HG02623 (cell line): ENCODE results near the gene MAGEA9B.
"Not testable (repeated sequence)": the region's sequence is repeated elsewhere in the genome, so short reads cannot be mapped to it uniquely, and the experiment has no call there.

Experiments used
- ATAC-seq: cut with Tn5 transposase; IDR thresholded peaks from one replicate; pipeline ENCODE4 v1.9.1; 2021; ENCODE audit warnings: moderate library complexity; ENCODE audit not compliant: unreplicated experiment

Gene MAGEA9B

DNA sequence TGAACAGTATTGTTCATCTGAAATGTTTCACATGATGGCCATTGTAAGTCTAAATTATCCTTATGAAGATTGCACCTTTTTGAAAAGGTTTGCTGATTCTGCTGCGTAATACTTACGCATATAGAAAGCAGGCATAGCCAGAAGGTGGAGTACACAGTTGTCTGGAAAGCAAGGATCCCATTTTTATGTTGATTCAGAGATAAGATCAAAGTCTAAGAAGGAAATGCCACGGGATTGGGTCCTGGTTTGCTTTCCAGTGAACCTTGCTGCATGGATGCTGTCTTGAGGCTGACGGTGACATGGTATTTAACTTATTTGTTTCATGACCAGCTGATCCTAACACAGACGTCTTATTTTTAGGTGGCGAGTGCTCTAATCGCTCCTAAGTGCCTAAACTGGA, 15.5 kb downstream of the MAGEA9B start:
- ATAC-seq, result no peak

DNA sequence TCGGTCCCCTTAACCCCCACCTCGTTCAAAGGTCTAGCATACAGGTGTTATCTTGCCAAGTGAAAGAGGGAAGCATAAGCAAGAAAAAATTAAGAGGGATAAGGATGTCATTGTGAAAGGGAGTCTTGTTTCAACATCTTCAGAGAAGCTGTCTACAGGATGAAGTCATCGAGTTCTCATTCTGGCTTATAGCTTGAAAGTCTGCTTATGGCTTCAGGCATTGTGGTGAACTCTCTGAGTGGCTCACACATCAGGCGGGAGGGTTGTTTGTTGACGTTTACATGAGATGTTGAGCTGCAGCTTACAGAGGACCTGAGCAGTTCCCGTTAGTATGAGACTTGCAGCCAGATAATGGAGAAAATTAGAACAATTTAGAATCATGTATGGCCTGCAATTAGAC, 16.6 kb downstream of the MAGEA9B start:
- no peak for ATAC-seq

GRCh38 chrX:149569770-149570169, 17.5 kb downstream of the MAGEA9B start:
- ATAC-seq, result no peak

DNA sequence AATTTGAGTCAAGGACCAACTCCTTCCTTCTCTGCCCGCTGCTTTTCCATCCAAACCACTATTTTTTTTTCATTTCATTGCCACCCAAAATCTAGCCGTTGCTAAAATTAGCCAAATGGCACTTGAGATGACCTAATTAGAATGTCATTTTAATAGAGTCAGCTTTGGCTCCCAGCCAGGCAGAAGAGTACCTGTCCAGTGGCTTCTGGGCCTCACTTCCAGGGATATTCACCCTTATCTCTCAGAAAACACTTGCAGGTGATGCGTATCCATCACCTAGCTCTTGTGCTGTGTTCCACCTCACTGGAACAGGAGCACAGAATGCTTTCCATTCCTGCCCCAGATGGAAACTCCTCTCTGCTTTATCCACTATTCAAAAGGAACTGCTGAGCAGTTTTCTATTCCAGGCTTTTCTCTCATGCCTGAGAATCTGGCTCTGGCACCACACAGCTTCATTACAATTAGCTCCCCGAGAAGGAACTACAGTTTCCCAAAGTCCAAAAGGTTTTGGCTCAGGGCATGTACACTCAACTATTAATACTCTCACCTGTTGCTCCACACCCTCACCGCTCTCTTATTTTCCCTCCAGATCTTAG, 18.5 kb downstream of the MAGEA9B start:
- ATAC-seq, result no peak

DNA sequence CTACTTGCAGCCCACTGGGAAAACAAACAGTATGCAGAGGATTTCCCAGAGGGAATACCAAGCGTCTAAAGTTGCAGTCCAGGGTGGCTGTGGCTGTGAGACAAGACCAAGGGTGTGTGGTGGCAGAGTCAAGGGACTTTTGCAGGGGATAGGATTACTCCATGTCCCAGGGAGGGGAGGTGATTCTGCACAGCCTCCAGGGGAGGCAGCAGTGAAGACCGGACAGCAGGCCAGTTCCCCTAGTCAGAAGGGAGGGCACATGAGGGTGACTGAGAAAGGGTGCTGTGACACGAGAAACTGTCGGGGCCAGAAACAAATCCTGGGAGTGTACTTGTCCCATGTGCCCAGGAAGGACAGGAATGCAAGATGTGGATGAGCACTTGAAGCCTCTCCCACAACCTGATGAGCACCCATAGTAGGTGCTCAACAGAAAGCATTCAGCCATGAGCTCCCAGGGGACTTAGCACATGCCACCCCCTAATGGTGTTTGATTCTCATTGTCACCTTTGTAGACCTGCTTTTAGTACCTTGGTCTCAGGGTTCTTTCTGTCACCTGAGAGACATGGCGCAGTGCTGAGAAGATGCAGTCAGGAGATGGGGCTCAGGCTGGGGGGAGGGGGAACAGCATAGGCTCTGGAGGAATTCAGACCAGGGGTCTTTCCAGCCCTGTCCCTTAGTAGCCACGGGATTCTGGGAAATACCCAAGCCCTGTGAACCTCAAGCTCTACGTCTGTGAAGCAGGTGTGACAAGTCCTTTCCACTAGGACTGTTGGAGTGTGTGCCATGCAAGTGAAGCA, 19.4 kb downstream of the MAGEA9B start:
- ATAC-seq, result no peak

DNA sequence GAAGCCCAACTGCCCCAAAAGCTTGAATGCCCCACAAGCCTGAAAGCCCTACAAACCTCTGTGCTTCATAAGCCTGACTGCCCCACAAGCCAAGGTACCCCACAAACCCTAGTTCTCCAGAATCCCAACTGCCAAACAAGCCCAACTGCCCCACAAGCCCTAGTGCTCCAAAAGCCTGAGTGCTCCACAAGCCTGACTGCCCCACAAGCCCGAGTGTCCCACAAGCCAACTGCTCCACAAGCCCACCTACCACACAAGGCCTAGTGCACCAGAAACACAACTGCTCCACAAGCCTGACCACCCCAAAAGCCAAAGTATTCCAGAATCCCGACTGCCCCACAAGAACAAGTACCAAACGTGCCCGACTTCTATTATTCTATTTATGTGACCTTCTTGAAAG, 23.9 kb downstream of the MAGEA9B start:
- ATAC-seq, result no peak

DNA sequence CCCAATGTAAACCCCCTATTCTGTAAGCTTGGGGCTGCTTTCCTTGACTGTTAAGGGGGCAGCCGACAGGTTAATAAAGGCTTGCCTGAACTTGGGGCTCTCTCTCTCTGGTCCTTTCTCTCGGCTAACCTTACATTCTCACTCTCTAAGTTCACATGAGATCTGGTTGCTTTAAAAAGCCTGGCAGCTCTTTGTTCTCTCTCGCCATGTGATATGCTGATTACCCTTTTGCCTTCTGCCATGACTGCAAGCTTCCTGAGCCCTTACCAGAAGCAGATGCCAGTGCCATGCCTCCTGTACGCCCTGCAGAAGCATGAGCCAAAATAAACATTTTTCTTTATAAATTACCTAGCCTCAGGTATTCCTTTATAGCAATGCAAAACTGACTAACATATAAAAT, 32.0 kb downstream of the MAGEA9B start:
- not testable (repeated sequence) for ATAC-seq

DNA sequence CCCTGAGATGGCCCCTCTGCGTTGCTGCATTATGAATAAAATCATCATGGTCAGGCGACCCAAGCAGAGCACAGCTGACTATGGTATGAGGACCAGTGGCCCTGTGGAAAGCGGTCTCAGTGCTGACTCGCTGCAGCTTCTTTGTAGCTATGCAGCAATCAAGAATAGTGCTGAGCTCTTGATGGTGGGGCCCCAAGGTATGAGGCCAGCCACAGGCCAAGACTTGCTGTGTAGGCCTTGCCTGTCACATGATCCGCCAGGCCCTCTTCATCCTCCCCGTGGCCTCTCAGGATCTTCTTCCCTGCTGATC, 35.4 kb downstream of the MAGEA9B start:
- ATAC-seq, result not testable (repeated sequence)

GRCh38 chrX:149551245-149551938, 35.9 kb downstream of the MAGEA9B start:
- ATAC-seq, result not testable (repeated sequence)

GRCh38 chrX:149550454-149550853, 36.8 kb downstream of the MAGEA9B start:
- not testable (repeated sequence) for ATAC-seq

DNA sequence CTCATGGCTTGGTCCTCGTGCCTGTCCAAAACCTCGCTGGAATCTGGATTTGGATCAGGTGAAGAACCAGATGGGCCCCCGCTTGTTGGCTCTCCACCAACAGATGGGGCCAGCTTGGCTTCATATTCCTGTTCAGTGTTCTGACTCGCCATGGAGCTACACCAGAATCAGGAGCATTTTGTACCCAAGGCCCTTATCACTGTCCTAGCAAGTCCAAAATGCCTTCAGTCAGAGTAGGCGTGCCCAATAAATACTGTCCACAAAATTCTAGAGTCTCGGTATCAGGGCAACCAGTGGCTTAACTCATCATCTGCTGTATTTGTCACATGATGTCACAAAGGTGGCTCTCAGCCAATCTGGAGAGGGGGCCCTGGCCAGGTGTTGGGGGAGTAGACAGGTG, 37.6 kb downstream of the MAGEA9B start, which contains the start of gene HSFX3:
TSS of gene HSFX3 (minus strand) at position 224 of the 400 bp plus-strand sequence. CDS start at position 152, 72 bp downstream.
- not testable (repeated sequence) for ATAC-seq

DNA sequence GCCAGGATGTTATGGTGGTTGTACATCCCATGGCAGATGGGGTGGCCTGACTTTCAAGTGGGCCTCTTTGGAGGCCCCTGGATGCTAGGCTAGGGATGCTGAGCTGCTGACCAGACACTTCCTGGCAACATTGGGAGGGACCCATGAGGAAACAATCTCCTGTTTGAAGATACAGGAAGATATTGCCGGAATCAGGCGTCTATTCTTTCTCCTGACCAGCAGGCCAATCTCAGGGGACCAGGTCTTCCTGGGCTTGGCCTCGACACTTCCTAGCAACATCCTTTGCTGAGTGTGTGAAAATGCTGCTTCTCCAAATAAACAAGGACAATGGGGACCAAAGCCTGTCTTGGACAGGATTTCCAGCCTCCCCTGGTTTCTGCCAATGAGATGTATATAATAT, 39.5 kb downstream of the MAGEA9B start:
- ATAC-seq, result not testable (repeated sequence)

- not testable (repeated sequence) for ATAC-seq
Measured at GRCh38 chrX:149546962-149547361, 40.3 kb downstream of the MAGEA9B start.

DNA sequence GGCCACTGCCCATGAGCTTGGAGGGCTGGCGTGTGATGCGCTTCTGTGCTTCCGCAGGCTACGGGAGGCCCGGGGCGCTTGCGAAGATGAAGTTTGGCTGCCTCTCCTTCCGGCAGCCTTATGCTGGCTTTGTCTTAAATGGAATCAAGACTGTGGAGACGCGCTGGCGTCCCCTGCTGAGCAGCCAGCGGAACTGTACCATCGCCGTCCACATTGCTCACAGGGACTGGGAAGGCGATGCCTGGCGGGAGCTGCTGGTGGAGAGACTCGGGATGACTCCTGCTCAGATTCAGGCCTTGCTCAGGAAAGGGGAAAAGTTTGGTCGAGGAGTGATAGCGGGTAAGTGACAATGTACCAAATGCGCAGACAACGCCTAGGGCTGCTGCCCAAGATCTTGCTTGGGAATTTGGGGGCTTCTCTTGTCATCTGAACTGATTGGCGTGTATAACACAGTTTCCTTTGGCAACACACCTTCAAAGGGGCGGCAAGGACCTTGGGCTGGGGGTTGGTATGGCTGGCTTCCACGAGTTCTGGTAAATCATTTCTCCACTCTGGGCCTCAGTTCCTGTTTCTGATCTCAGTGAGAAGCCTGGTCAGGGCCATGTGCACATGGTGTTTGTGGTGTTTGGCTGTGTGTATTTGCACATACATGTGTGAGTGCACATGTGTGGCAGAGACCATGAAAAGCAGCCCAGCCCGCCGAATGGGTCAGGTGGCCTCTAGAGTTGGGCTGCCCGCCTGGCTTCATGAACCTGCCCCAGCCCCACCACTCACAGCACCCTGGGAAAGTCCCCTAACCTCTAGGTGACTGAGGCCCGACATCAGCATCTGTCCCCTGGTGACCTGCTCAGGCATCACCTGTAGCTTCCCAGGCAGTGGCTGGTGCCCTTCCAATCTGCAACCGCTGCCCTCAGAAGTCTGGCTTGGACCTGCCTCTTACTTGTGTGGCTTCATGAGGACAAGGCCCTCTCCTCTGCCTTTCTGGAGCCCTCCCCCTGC, 41.4 kb downstream of the MAGEA9B start:
- ATAC-seq, result not testable (repeated sequence)

DNA sequence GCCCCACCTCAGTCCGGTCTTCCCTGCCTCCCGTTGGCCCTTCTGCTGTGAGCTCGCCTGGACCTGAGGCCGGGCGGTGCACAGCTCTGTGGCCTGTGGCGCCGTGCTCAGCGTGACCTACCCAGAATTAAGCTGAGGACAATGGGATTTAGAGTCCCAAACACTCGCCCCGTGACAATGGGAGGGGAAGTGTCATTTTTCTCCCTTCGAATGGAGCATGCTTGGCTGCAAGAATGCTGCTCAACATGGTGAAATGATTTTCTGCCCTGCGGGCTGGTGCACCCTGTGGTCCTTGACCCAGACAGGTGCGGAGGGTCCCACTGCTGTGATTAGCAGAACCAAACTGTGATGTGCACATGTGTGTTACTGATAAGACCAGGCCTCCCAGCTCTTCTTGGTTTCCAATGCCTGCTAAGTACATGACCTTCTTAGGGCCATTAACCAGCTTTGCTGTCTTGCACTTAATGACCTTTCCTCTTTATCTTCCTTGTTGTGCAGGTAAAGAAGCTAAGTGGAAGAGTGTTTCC, 45.7 kb downstream of the MAGEA9B start:
- no peak for ATAC-seq

DNA sequence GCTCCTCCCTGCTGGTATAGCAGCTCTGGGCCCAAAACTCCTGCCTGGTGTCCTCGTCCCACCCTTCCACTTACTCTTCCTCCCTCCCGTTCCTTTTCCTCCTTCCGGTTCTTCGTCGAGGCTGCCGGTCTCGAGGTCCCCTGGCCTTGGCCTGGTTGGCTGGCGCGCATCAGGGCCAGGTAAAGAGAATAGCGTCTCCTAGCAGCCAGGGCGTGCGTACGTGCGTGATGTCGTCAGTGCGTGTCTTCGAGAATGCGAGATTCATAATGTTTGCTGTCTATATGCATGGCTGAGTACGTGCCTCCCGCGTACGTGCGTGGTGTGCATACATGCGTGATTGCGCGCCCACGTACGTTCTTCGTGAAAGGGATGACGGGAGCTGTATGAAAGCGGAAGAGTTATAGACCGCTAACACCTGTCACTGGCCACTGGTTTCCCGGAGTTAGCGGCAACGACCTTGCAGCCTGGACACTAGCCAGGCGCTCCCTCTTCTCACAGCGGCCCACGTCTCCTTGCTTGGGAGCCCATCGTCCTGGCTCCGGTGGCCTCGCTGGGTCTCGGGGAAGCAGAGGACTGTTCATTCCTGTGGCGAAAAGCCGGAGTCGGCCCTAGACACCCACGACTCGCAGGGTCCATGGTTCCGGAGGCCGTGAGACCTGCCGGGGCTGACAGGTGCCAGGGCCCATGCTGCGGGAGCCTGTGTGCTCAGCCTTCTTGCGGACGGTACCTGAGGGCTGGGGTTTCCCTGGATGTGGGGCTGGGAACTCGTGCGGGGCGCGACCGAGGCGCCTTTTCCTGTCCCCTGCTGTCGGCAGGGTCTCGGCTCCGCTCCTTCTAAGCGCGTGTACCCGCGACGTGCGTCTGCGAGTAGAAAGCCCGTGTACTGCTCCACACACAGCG, 46.4 kb downstream of the MAGEA9B start, which contains the start of gene EOLA1:
TSS of gene EOLA1 (plus strand) at position 392 of the 900 bp plus-strand sequence. CDS start 4,619 bp downstream, outside the sequence.
- ATAC-seq, result peak; percentile 77

DNA sequence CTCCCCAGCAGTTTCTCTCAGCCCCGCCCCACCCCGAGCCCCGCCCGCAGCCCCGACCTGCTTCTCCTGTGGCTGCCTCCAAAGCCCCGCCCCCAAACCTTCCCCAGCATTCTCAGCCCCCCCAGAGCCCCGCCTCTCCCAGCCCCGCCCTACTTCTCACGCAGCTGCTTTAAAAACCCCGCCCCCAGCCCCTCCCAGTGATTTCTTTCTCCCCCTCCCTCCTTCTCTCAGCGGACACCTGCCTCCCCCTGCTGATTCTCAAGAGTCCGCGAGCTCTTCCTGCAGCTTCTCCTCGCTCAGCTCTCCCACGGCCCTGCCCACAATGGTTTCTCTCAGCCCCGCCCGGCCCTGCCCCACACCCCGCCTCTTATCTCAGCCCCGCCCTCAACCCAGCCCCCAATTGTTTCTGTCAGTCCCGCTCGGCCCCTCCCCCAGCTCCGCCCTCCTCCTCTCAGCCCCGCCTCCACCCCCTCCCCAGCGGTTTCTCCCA, 47.1 kb downstream of the MAGEA9B start:
- peak; percentile 27 for ATAC-seq

DNA sequence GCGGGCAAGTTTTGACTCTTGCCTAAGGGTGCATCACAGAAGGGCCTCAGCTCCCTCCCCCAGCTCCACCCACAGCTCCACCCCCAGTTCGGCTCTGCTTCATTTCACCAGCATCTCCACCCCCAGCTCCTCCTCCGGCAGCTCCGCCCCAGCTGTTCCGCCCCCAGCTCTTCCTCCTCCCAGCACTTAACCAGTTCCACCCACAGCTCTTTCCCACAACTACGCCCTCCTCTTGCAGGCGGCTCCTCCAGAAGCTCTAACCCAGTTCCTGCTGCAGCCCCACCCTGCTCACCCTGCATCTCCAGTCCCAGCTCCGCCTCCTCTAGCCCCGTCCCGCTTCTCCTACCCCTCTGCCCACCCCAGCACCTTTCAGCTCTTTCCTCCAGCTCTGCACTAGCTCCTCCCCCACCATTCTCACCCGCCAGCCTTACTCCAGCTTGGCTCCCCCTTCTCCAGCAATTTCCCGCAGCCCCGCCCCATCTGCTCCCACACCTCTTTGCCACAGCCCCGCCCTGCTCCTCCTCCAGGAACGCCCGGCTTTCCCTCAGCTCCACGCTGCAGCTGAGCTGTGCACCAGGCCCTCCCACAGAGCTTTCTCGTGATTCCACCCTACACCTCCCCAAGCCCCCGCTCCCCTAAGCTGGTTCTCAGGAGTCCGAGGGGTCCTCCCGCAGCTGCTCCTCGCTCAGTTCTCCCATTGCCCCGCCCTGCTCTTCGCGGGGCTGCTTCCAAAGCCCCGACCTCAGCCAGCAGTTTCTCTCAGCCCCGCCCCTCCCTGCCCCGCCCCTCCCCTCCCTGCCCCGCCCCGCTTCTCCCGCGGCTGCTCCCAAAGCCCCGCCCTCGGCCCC, 47.8 kb downstream of the MAGEA9B start:
- ATAC-seq, result peak; percentile 41
